Raji (cell line): ENCODE data around the gene SLC25A40.

Experiments used
- POLR2A ChIP-seq: IDR thresholded peaks from 2 replicates; pipeline ENCODE4 v1.6.1; 2011; ENCODE audit warnings: low read depth, low read length, control low read depth; ENCODE audit not compliant: insufficient read depth

The SLC25A40 gene

GRCh38 chr7:87797395-87797794 is 78.8 kb downstream of the SLC25A40 start:
- no peak for TF ChIP-seq POLR2A

GRCh38 chr7:87785368-87785995 is 90.7 kb downstream of the SLC25A40 start:
- TF ChIP-seq POLR2A, result no peak

GRCh38 chr7:87784424-87784823 is 91.7 kb downstream of the SLC25A40 start:
- no peak for TF ChIP-seq POLR2A
